Gastrocnemius medialis (tissue), 4 donors: ENCODE measurements around the gene BCAN.

Experiments
- POLR2A ChIP-seq, 2 donors: fragments of 450-650 bp; IDR thresholded peaks; one replicate each; pipeline ENCODE4 v1.6.1; 2017; ENCODE audit warnings: antibody characterized with exemption in 2 of 2, mild to moderate bottlenecking in 2 of 2, moderate library complexity in 2 of 2
- TF ChIP-seq, protein P1 (sequence below), 5 experiments: fragments of 450-650 bp in 3 of 5; fragments of 200-600 bp in 2 of 5; sonication (generic) in 2 of 5; IDR thresholded peaks in 4 of 5; conservative IDR thresholded peaks in 1 of 5; 1 replicate in 4 of 5; 2 replicates in 1 of 5; pipeline ENCODE4 v1.5.1; 2016 to 2019; ENCODE audit warnings: antibody characterized with exemption in 5 of 5, mild to moderate bottlenecking in 3 of 5, moderate library complexity in 3 of 5

DNA sequence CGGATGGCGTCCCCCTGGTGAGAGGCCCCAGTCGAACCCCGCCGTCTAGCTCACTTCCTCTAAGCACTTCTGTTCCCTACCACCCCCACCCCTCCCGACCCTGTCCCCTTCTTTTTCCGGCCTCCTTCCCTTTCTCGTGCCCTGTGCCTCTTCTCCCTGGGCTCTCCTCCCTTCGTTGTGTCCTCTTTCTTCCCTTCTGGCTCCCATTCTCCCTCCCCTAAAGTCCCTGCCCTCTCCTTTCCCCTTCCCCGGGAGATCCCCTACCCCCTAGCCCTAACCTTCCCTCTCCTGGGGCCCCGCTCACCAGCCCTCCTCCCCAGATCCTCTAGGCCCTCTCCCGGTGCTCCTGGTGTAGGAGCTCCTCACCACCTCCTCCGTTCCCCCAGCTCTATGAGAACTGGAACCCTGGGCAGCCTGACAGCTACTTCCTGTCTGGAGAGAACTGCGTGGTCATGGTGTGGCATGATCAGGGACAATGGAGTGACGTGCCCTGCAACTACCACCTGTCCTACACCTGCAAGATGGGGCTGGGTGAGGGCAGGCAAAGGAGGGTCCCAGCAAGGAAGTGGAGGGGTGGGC lies 15.9 kb downstream of the BCAN start:
- TF ChIP-seq POLR2A (IDR thresholded peaks at IDR 0.05), result no peak
- TF ChIP-seq, protein P1, sequence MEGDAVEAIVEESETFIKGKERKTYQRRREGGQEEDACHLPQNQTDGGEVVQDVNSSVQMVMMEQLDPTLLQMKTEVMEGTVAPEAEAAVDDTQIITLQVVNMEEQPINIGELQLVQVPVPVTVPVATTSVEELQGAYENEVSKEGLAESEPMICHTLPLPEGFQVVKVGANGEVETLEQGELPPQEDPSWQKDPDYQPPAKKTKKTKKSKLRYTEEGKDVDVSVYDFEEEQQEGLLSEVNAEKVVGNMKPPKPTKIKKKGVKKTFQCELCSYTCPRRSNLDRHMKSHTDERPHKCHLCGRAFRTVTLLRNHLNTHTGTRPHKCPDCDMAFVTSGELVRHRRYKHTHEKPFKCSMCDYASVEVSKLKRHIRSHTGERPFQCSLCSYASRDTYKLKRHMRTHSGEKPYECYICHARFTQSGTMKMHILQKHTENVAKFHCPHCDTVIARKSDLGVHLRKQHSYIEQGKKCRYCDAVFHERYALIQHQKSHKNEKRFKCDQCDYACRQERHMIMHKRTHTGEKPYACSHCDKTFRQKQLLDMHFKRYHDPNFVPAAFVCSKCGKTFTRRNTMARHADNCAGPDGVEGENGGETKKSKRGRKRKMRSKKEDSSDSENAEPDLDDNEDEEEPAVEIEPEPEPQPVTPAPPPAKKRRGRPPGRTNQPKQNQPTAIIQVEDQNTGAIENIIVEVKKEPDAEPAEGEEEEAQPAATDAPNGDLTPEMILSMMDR (IDR thresholded peaks at IDR 0.05 in 4 of 5, conservative IDR thresholded peaks at IDR 0.05 in 1 of 5), result peak in 1 of 5 experiments; percentile 10
